Esophagus muscularis mucosa (tissue), 4 donors: ENCODE results near the gene NACAD.

Experiments used
- CTCF ChIP-seq, 3 experiments: fragments of 200-600 bp in 2 of 3; fragments of 450-650 bp in 1 of 3; sonication (generic) in 2 of 3; IDR thresholded peaks; one replicate each; pipeline ENCODE4 v1.5.1; 2017 to 2019; ENCODE audit warnings: antibody characterized with exemption in 3 of 3, mild to moderate bottlenecking in 2 of 3, moderate library complexity in 1 of 3
- EP300 ChIP-seq: sonication (generic); formaldehyde crosslinking; IDR thresholded peaks from one replicate; pipeline ENCODE4 v1.6.1; 2017; ENCODE audit warnings: antibody characterized with exemption
- POLR2A ChIP-seq: fragments of 450-650 bp; IDR thresholded peaks from one replicate; pipeline ENCODE4 v1.6.1; 2017; ENCODE audit warnings: antibody characterized with exemption, moderate library complexity, mild to moderate bottlenecking, low read depth

DNA sequence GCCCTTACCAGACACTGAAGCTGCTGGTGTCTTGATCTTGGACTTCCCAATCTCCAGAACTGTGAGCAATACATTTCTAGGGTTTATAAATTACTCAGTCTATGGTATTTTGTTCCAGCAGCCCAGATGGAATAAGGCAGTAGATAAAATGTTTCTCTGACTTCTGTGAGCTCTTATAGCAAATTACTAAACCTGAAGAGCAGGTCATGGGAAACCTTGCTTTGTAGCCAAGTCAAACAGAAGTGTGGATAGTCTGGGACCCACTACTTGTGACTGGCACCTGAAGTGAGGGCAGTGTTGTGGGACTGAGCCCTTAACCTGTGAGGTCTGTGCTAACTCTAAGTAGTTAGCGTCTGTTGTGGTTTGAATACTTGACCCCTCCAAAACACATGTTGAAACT lies 27.3 kb upstream of the NACAD start:
- no peak for TF ChIP-seq CTCF (IDR thresholded peaks at IDR 0.05)
- TF ChIP-seq POLR2A, result no peak
- no peak for TF ChIP-seq EP300
